ENCODE data around the gene ZNF148. TPM values are rescaled to one million over a fixed set of nuclear protein-coding genes. Genes with fewer than 3 reads are reported as not detected.
"Not testable (repeated sequence)": the region's sequence is repeated elsewhere in the genome, so short reads cannot be mapped to it uniquely, and the experiment has no call there.

Gene ZNF148
- total RNA-seq, 1 experiment from 2014 or later, result 27.8 TPM

- Histone ChIP-seq H3K27me3 (no peaks in the 10 kb centered on the region), H3K4me3 (no peak overlapping the region), H3K4me1 (no peaks in the 10 kb centered on the region), H3K36me3 (0 out of 2 replicates have a peak, but pooled peaks cover 2% of the 10 kb centered on the region), H3K27ac (no peak overlapping the region), H3K9me3 (replicated peaks) (peaks cover 6% of the 10 kb centered on the region; the same call in 1 of the 2 replicates)
- no peak for DNase-seq
Measured at GRCh38 chr3:125357032-125357658, 18.0 kb downstream of the ZNF148 start.

- Histone ChIP-seq H3K9me3 (replicated peaks) (peaks cover 6% of the 10 kb centered on the region), H3K27me3 (no peaks in the 10 kb centered on the region), H3K4me1 (no peaks in the 10 kb centered on the region), H3K36me3 (0 out of 2 replicates have a peak, but pooled peaks cover 2% of the 10 kb centered on the region), H3K4me3 (no peak overlapping the region), H3K27ac (no peak overlapping the region)
- no peak for DNase-seq
Measured at GRCh38 chr3:125356140-125357026, 18.7 kb downstream of the ZNF148 start.

- Histone ChIP-seq H3K27ac (no peak overlapping the region), H3K9me3 (replicated peaks) (peaks cover 4% of the 10 kb centered on the region), H3K4me1 (no peaks in the 10 kb centered on the region), H3K36me3 (no peaks in the 10 kb centered on the region; the same call in 1 of the 2 replicates), H3K27me3 (no peaks in the 10 kb centered on the region), H3K4me3 (no peak overlapping the region)
- DNase-seq, result no peak
Measured at GRCh38 chr3:125353659-125354058, 21.5 kb downstream of the ZNF148 start.

GRCh38 chr3:125353128-125353527 lies 22.0 kb downstream of the ZNF148 start:
- no peak for DNase-seq
- Histone ChIP-seq H3K27me3 (no peaks in the 10 kb centered on the region), H3K36me3 (no peaks in the 10 kb centered on the region; the same call in 1 of the 2 replicates), H3K27ac (no peak overlapping the region), H3K4me1 (no peaks in the 10 kb centered on the region), H3K4me3 (no peak overlapping the region), H3K9me3 (replicated peaks) (no peaks in the 10 kb centered on the region; the same call in 1 of the 2 replicates)

GRCh38 chr3:125351814-125352456 lies 23.2 kb downstream of the ZNF148 start:
- no peaks in the 10 kb centered on the region for H3K27me3 ChIP-seq
- no peak overlapping the region for H3K4me3 ChIP-seq
- DNase-seq, result no peak
- no peaks in the 10 kb centered on the region; the same call in 1 of the 2 replicates for H3K9me3 ChIP-seq (replicated peaks)
- H3K36me3 ChIP-seq, result no peaks in the 10 kb centered on the region; the same call in 1 of the 2 replicates
- no peak overlapping the region for H3K27ac ChIP-seq
- H3K4me1 ChIP-seq, result no peaks in the 10 kb centered on the region

GRCh38 chr3:125351152-125351551 lies 24.0 kb downstream of the ZNF148 start:
- DNase-seq, result no peak
- Histone ChIP-seq H3K27ac (no peak overlapping the region), H3K9me3 (replicated peaks) (no peaks in the 10 kb centered on the region; the same call in 1 of the 2 replicates), H3K4me3 (no peak overlapping the region), H3K27me3 (no peaks in the 10 kb centered on the region), H3K36me3 (no peaks in the 10 kb centered on the region; the same call in 1 of the 2 replicates), H3K4me1 (no peaks in the 10 kb centered on the region)

GRCh38 chr3:125350597-125350996 lies 24.5 kb downstream of the ZNF148 start:
- H3K4me3 ChIP-seq, result no peak overlapping the region
- peaks cover 3% of the 10 kb centered on the region; the same call in 1 of the 2 replicates for H3K9me3 ChIP-seq (replicated peaks)
- DNase-seq, result no peak
- H3K27me3 ChIP-seq, result no peaks in the 10 kb centered on the region
- H3K27ac ChIP-seq, result no peak overlapping the region
- H3K4me1 ChIP-seq, result no peaks in the 10 kb centered on the region
- no peaks in the 10 kb centered on the region; the same call in 1 of the 2 replicates for H3K36me3 ChIP-seq

GRCh38 chr3:125349556-125350165 lies 25.5 kb downstream of the ZNF148 start:
- H3K36me3 ChIP-seq, result no peaks in the 10 kb centered on the region; the same call in 1 of the 2 replicates
- H3K9me3 ChIP-seq (replicated peaks), result peaks cover 8% of the 10 kb centered on the region
- H3K4me3 ChIP-seq, result no peak overlapping the region
- DNase-seq, result no peak
- no peaks in the 10 kb centered on the region for H3K4me1 ChIP-seq
- H3K27ac ChIP-seq, result no peak overlapping the region
- H3K27me3 ChIP-seq, result no peaks in the 10 kb centered on the region

- Histone ChIP-seq H3K4me3 (no peak overlapping the region), H3K9me3 (replicated peaks) (peaks cover 8% of the 10 kb centered on the region), H3K27ac (no peak overlapping the region), H3K4me1 (no peaks in the 10 kb centered on the region), H3K27me3 (no peaks in the 10 kb centered on the region), H3K36me3 (no peaks in the 10 kb centered on the region; the same call in 1 of the 2 replicates)
- DNase-seq, result no peak
Measured at GRCh38 chr3:125349055-125349454, 26.1 kb downstream of the ZNF148 start.

GRCh38 chr3:125343367-125343766 lies 31.8 kb downstream of the ZNF148 start:
- H3K36me3 ChIP-seq, H3K27me3 ChIP-seq, DNase-seq, H3K4me1 ChIP-seq, H3K27ac ChIP-seq, H3K4me3 ChIP-seq: not testable (repeated sequence)
- H3K9me3 ChIP-seq (replicated peaks), result peaks cover 11% of the 10 kb centered on the region

- peaks cover 2% of the 10 kb centered on the region; the same call in 1 of the 2 replicates for H3K36me3 ChIP-seq
- H3K4me1 ChIP-seq, result no peaks in the 10 kb centered on the region
- peaks cover 4% of the 10 kb centered on the region for H3K9me3 ChIP-seq (replicated peaks)
- no peak for DNase-seq
- no peaks in the 10 kb centered on the region for H3K27me3 ChIP-seq
- H3K4me3 ChIP-seq, result no peak overlapping the region
- no peak overlapping the region for H3K27ac ChIP-seq
Measured at GRCh38 chr3:125340121-125340520, 35.0 kb downstream of the ZNF148 start.

GRCh38 chr3:125337506-125337905 lies 37.6 kb downstream of the ZNF148 start:
- Histone ChIP-seq H3K9me3 (replicated peaks) (peaks cover 9% of the 10 kb centered on the region), H3K27ac (no peak overlapping the region), H3K36me3 (peaks cover 6% of the 10 kb centered on the region; the same call in 1 of the 2 replicates), H3K27me3 (no peaks in the 10 kb centered on the region), H3K4me1 (no peaks in the 10 kb centered on the region), H3K4me3 (no peak overlapping the region)
- DNase-seq, result no peak

GRCh38 chr3:125334675-125335560 lies 40.2 kb downstream of the ZNF148 start:
- H3K27me3 ChIP-seq, result no peaks in the 10 kb centered on the region
- no peak overlapping the region for H3K27ac ChIP-seq
- no peak for DNase-seq
- peaks cover 10% of the 10 kb centered on the region for H3K9me3 ChIP-seq (replicated peaks)
- no peaks in the 10 kb centered on the region for H3K4me1 ChIP-seq
- H3K36me3 ChIP-seq, result peaks cover 6% of the 10 kb centered on the region
- H3K4me3 ChIP-seq, result no peak overlapping the region
